ENCODE data around the gene CD300E.
"Not testable (repeated sequence)": the region's sequence is repeated elsewhere in the genome, so short reads cannot be mapped to it uniquely, and the experiment has no call there.

CD300E gene

GRCh38 chr17:74633326-74633725, 9.8 kb upstream of the CD300E start:
- no peak for DNase-seq

- DNase-seq: no peak
Measured at GRCh38 chr17:74632617-74633016, 9.1 kb upstream of the CD300E start.

- no peak for DNase-seq
Measured at GRCh38 chr17:74631468-74632450, 8.2 kb upstream of the CD300E start.

- DNase-seq: not testable (repeated sequence)
Measured at GRCh38 chr17:74630251-74630650, 6.7 kb upstream of the CD300E start.

GRCh38 chr17:74625661-74626060, 2.1 kb upstream of the CD300E start:
- DNase-seq: no peak

- no peak for DNase-seq
Measured at GRCh38 chr17:74624131-74624530, 593 bp upstream of the CD300E start.

- DNase-seq: no peak
Measured at GRCh38 chr17:74619077-74619673, 4.4 kb downstream of the CD300E start.

GRCh38 chr17:74618451-74618850, 5.1 kb downstream of the CD300E start:
- peak; percentile 39 for DNase-seq

- no peak for DNase-seq
Measured at GRCh38 chr17:74616696-74617095, 6.8 kb downstream of the CD300E start.

- DNase-seq: no peak
Measured at GRCh38 chr17:74612046-74612445, 11.5 kb downstream of the CD300E start.

GRCh38 chr17:74610108-74610507, 13.4 kb downstream of the CD300E start:
- DNase-seq: no peak

GRCh38 chr17:74608511-74608910, 15.0 kb downstream of the CD300E start:
- DNase-seq: no peak

GRCh38 chr17:74607221-74607620, 16.3 kb downstream of the CD300E start:
- DNase-seq: no peak

- no peak for DNase-seq
Measured at GRCh38 chr17:74606050-74606449, 17.5 kb downstream of the CD300E start.

GRCh38 chr17:74605361-74605760, 18.2 kb downstream of the CD300E start:
- peak; percentile 41 for DNase-seq

GRCh38 chr17:74604761-74605160, 18.8 kb downstream of the CD300E start:
- no peak for DNase-seq

- DNase-seq: no peak
Measured at GRCh38 chr17:74604200-74604599, 19.3 kb downstream of the CD300E start.

GRCh38 chr17:74603746-74604145, 19.8 kb downstream of the CD300E start:
- no peak for DNase-seq

- no peak for DNase-seq
Measured at GRCh38 chr17:74603037-74603635, 20.4 kb downstream of the CD300E start.

- no peak for DNase-seq
Measured at GRCh38 chr17:74601944-74602572, 21.5 kb downstream of the CD300E start.

- no peak for DNase-seq
Measured at GRCh38 chr17:74599448-74599939, 24.0 kb downstream of the CD300E start.

- no peak for DNase-seq
Measured at GRCh38 chr17:74599023-74599399, 24.5 kb downstream of the CD300E start.
